Tibial nerve (tissue), 4 donors: ENCODE data around the gene TRIM3. TPM values are rescaled to one million over a fixed set of nuclear protein-coding genes. Genes with fewer than 3 reads are reported as not detected.

Source experiments
- DNase-seq, 2 donors: peaks; one replicate each; pipeline ENCODE4 v3.0.0-alpha.2; 2019; ENCODE audit warnings: low spot score in 2 of 2
- H3K27ac ChIP-seq, 4 donors: fragments of 200-600 bp; sonication (generic) in 3 of 4; one replicate each; pipeline ENCODE4 v1.5.1; 2017 to 2019; ENCODE audit warnings: mild to moderate bottlenecking in 1 of 4
- H3K27me3 ChIP-seq, 2 donors: fragments of 200-600 bp; sonication (generic) in 1 of 2; one replicate each; pipeline versions ENCODE4 v1.5.1 to v1.6.0; 2017 to 2019
- H3K36me3 ChIP-seq, 3 donors: fragments of 200-600 bp; sonication (generic); one replicate each; pipeline ENCODE4 v1.5.1; 2018 to 2019
- H3K4me1 ChIP-seq, 4 donors: fragments of 200-600 bp; sonication (generic) in 3 of 4; one replicate each; pipeline ENCODE4 v1.5.1; 2017 to 2019
- H3K4me3 ChIP-seq, 4 donors: fragments of 200-600 bp; sonication (generic) in 3 of 4; one replicate each; pipeline ENCODE4 v1.5.1; 2017 to 2019; ENCODE audit warnings: mild to moderate bottlenecking in 1 of 4, moderate library complexity in 1 of 4
- H3K9me3 ChIP-seq, 4 donors: fragments of 200-600 bp; sonication (generic) in 3 of 4; one replicate each; pipeline ENCODE4 v1.5.1; 2017 to 2019
- EP300 ChIP-seq, 2 donors: sonication (generic); formaldehyde crosslinking; IDR thresholded peaks; one replicate each; pipeline ENCODE4 v1.6.1; 2017; ENCODE audit warnings: antibody characterized with exemption in 2 of 2, mild to moderate bottlenecking in 1 of 2
- POLR2A ChIP-seq, 2 donors: fragments of 450-650 bp; IDR thresholded peaks; one replicate each; pipeline ENCODE4 v1.6.1; 2017; ENCODE audit warnings: antibody characterized with exemption in 2 of 2, mild to moderate bottlenecking in 2 of 2, moderate library complexity in 2 of 2
- WGBS, 2 donors: methylation state at CpG; one replicate each; pipeline ENCODE4 v1.1.5; 2018; 5-methylcytosine and 5-hydroxymethylcytosine counted together
- total RNA-seq, 4 donors: library from RNA; depleted of rRNA; stranded (reverse); fragments of >200 nt; gene quantifications; one replicate each; pipeline ENCODE4 v1.1.0, GENCODE V29; 2016
- TF ChIP-seq, protein P1 (sequence below), 5 experiments: fragments of 200-600 bp in 3 of 5; fragments of 450-650 bp in 2 of 5; sonication (generic) in 3 of 5; IDR thresholded peaks; one replicate each; pipeline ENCODE4 v1.5.1; 2016 to 2019; ENCODE audit warnings: antibody characterized with exemption in 5 of 5, mild to moderate bottlenecking in 3 of 5, moderate library complexity in 2 of 5

The TRIM3 gene
- total RNA-seq, 4 donors from 2014 or later, result 25.6 to 47.7 (median 31.8) TPM

DNA sequence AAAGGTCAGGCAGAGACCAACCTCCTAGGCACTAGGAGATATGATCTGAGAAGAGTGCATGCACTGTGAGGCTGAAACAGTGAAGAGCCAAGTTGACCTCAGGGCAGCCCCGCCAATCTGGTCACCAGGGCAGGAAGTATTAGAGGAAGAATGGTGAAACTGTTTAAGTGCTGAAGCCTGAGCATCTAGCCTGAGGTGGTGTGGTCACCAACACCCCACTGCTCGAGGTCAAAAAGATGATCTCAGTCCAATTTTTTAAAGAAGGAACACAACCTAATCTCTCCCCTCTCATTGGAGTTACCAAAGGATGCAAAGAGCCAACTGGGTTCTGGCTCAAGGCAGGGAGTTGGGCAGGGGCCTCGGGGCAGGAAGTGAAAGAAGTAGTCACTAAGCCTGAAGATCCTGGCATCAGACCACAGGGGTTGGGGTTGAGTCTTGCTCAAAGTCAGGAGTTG lies 58.8 kb downstream of the TRIM3 start:
- Histone ChIP-seq H3K27ac (no peak overlapping the region), H3K4me1 (peaks cover 0 to 56% (median 7%) of the 10 kb centered on the region in 4 donors), H3K4me3 (no peak overlapping the region), H3K36me3 (peaks cover 0 to 17% (median 0%) of the 10 kb centered on the region in 3 donors), H3K9me3 (no peaks in the 10 kb centered on the region), H3K27me3 (no peaks in the 10 kb centered on the region)
- no peak for DNase-seq
- 41 to 60% methylated on average over 3 of the region's 3 CpGs for WGBS, 2 donors
- TF ChIP-seq POLR2A (IDR thresholded peaks at IDR 0.05) (no peak), EP300 (IDR thresholded peaks at IDR 0.05) (no peak)
- TF ChIP-seq, protein P1, sequence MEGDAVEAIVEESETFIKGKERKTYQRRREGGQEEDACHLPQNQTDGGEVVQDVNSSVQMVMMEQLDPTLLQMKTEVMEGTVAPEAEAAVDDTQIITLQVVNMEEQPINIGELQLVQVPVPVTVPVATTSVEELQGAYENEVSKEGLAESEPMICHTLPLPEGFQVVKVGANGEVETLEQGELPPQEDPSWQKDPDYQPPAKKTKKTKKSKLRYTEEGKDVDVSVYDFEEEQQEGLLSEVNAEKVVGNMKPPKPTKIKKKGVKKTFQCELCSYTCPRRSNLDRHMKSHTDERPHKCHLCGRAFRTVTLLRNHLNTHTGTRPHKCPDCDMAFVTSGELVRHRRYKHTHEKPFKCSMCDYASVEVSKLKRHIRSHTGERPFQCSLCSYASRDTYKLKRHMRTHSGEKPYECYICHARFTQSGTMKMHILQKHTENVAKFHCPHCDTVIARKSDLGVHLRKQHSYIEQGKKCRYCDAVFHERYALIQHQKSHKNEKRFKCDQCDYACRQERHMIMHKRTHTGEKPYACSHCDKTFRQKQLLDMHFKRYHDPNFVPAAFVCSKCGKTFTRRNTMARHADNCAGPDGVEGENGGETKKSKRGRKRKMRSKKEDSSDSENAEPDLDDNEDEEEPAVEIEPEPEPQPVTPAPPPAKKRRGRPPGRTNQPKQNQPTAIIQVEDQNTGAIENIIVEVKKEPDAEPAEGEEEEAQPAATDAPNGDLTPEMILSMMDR (IDR thresholded peaks at IDR 0.05), result no peak

DNA sequence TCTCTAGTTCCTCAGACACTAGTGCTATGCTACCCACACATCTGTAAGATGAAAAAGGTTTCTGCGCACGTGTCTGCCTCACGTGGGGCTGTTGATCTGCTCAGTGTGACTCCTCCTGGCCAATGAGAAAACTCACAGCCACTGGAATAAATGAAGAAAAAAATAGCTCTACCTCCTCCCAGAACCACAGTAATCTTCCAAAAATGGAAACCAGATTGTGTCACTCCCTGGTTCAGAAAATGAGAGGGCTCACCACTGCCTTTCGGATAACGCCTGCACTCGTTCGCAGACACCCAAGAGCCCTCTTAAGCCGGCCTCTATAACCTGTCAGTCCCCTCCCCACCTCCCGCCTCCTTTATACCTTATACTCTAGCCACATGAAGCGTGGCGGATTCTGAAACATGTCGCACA lies 59.9 kb downstream of the TRIM3 start:
- Histone ChIP-seq H3K9me3 (no peaks in the 10 kb centered on the region), H3K36me3 (peaks cover 0 to 27% (median 0%) of the 10 kb centered on the region in 3 donors), H3K4me1 (peaks cover 0 to 51% (median 5%) of the 10 kb centered on the region in 4 donors), H3K27me3 (no peaks in the 10 kb centered on the region), H3K27ac (no peak overlapping the region), H3K4me3 (no peak overlapping the region)
- no peak for DNase-seq
- WGBS, 2 donors, result 86 to 92% methylated on average over 12 of the region's 12 CpGs
- TF ChIP-seq, protein P1 (IDR thresholded peaks at IDR 0.05), result no peak
- no peak for TF ChIP-seq EP300 (IDR thresholded peaks at IDR 0.05)
- no peak for TF ChIP-seq POLR2A (IDR thresholded peaks at IDR 0.05)

DNA sequence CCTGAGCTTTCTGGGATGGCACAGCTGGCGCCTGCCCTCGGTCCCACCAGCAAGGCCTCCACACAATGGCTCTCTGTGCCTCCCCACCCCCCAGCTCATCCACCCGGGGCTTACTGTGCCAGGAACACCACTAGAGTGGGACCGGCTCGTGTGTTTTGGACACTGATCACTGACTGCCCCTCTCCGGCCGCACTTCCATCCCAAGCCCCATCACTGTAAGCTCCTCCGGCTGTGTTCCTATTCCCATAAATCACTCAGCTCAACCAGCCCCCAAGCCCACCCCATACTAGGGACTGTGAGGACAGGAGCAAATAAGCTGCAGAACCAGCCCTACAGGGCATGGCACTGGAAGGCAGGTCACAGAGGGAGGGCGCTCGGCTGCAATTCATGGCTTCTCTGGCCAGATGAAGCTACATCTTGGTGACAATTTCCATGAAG lies 62.1 kb downstream of the TRIM3 start:
- Histone ChIP-seq H3K9me3 (no peaks in the 10 kb centered on the region), H3K27ac (no peak overlapping the region), H3K4me3 (no peak overlapping the region), H3K27me3 (no peaks in the 10 kb centered on the region), H3K4me1 (peaks cover 0 to 33% (median 0%) of the 10 kb centered on the region in 4 donors), H3K36me3 (peaks cover 0 to 27% (median 0%) of the 10 kb centered on the region in 3 donors)
- DNase-seq, result no peak
- WGBS, 2 donors, result 67 to 77% methylated on average over 10 of the region's 10 CpGs
- no peak for TF ChIP-seq POLR2A (IDR thresholded peaks at IDR 0.05)
- TF ChIP-seq, protein P1 (IDR thresholded peaks at IDR 0.05), result no peak
- TF ChIP-seq EP300 (IDR thresholded peaks at IDR 0.05), result no peak

DNA sequence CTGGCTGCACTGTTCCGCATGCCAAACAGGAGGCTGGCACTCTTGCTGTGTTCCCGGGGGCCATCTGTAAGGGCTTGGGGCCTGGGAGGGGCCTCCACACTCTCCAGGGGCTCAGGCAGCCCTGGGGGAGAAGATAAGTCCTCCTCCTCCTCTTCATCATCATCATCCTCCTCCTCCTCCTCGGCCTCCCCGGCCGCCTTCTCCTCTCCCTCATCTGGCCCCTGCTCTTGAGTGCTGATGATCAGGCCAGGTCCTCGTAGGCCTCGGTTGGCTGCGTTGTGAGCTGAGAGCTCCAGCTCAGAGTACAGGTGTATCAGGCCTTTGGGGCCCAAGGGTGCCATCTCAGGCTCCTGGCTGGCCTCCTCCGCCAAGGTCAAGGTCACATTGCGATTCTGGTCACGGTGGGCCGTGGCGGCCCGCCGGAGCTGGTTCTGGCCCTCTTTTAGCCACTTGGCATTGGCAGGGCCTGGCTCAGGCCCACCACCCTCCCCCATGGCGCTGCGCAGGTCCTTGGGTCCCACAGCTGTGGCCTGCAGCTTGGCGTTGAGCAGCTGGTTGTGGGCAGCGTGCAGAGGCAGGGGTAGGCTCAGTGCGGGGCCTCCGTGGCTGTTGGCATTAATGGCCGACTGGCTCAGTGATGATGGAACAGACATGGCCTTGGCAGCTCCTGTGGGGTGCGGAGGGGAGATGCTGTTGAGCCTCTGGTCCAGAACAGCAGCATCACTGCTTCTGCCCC lies 62.9 kb downstream of the TRIM3 start:
- DNase-seq, result no peak
- H3K27me3 ChIP-seq, result no peaks in the 10 kb centered on the region
- H3K4me1 ChIP-seq, result peaks cover 0 to 28% (median 0%) of the 10 kb centered on the region in 4 donors
- no peak for TF ChIP-seq POLR2A (IDR thresholded peaks at IDR 0.05)
- TF ChIP-seq, protein P1 (IDR thresholded peaks at IDR 0.05), result no peak
- TF ChIP-seq EP300 (IDR thresholded peaks at IDR 0.05), result no peak
- no peak overlapping the region for H3K4me3 ChIP-seq
- H3K36me3 ChIP-seq, result peaks cover 0 to 28% (median 0%) of the 10 kb centered on the region in 3 donors
- 93 to 96% methylated on average over 22 to 23 of the region's 23 CpGs for WGBS, 2 donors
- no peaks in the 10 kb centered on the region for H3K9me3 ChIP-seq
- no peak overlapping the region for H3K27ac ChIP-seq

DNA sequence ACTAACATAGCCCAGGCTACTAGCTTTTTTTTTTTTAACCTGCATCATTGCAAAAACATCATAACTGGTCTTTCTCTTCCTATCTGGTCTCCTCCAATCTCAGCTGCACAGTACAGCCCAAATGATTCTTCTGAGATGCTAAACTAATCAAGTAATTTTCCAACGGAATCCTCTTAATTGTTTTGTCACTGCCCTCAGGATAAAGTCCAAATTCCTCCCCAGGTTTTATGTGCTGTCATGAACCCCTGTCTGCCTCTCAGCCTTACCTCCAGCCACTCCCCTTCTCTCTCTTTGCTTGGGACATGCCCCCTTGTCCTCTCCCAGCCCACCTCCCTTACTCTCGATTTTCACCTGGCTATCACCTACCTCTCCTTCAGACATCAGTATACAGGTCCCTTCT lies 67.4 kb downstream of the TRIM3 start:
- H3K27me3 ChIP-seq, result no peaks in the 10 kb centered on the region
- peaks cover 0 to 11% (median 10%) of the 10 kb centered on the region in 4 donors for H3K4me1 ChIP-seq
- no peak overlapping the region for H3K27ac ChIP-seq
- H3K4me3 ChIP-seq, result no peak overlapping the region
- no peak for TF ChIP-seq POLR2A (IDR thresholded peaks at IDR 0.05)
- TF ChIP-seq, protein P1 (IDR thresholded peaks at IDR 0.05), result no peak
- H3K36me3 ChIP-seq, result peaks cover 0 to 68% (median 0%) of the 10 kb centered on the region in 3 donors
- H3K9me3 ChIP-seq, result no peaks in the 10 kb centered on the region
- 42 to 47% methylated on average over 2 of the region's 2 CpGs for WGBS, 2 donors
- no peak for DNase-seq
